Fibroblast of skin of right biceps (primary cell): Measurements from ENCODE around the gene SAMMSON.
A peak's percentile ranks its signal among the peaks of the same experiment; 100 is the strongest.

Experiments used
- DNase-seq: peaks from one replicate; pipeline ENCODE4 v3.0.0-alpha.2; 2013

SAMMSON gene

DNA sequence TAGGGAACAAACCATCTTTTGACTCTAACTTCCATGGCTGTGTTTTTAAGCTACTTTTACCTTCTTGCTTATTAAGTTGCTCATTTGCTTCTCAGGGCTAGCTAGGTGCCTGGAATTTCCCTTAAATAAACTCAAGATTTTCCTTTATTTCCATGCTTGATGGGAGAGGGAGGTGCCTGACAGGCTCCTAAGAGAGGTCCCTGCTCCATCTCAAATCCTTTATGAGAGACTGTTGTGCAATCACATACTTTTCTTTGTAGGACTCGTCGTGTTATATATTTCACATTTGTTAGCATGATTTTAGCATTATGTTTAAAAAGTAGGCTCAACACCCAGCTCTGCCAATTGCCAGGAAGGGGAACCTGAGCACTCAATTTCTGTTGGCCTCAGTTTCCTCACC lies 95.7 kb downstream of the SAMMSON start:
- no peak for DNase-seq

DNA sequence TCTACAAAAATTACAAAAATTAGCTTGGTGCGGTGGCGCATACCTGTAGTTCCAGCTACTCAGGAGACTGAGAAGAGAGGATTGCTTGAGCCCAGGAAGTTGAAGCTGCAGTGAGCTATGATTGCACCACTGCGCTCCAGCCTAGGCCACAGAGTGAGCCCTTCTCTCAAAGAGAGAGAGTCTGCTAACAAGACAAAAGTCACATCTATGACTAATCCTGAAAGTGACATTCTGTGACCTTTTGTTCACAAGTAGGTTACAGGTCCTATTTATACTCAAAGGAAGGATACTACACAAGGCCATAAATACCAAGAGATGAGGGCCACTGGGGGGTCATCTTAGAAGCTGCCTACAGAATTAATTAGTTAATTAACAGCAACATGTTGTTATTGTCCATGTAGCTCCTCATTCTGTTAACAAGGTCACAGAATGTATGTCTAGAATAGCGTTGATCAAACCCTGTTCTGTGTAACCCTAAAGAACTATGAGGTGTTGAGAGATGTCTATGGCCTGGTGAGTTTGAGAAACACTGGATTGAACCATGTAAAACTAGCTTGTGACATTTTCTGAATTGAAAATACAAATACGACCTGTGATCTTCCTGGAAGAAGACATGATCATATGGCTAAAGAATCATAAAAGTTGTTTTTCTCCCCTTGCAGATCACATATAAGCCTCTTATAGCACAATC lies 97.0 kb downstream of the SAMMSON start:
- no peak for DNase-seq

GRCh38 chr3:70097084-70097483 lies 97.6 kb downstream of the SAMMSON start:
- no peak for DNase-seq

DNA sequence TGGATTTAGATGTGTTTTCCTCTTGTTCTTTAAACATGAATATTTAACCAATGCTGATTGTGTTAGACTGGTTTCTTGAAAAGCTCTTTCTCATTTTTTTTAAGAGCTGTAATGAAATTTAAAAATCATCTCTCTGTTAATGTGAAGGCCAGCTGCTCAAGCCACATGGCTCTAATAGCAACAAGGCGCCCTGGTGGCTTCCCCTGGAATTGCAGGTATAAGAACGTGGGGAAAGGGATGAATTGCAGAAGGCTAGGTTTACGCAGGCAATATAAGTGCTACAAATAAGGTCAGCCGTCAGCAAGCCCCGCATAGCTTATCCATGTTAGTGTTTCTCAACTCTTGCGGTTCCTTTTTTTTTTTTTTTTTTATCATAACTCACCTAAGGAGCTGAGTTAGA lies 108.5 kb downstream of the SAMMSON start:
- peak; percentile 7 for DNase-seq

GRCh38 chr3:70108546-70108945 lies 109.0 kb downstream of the SAMMSON start:
- no peak for DNase-seq

DNA sequence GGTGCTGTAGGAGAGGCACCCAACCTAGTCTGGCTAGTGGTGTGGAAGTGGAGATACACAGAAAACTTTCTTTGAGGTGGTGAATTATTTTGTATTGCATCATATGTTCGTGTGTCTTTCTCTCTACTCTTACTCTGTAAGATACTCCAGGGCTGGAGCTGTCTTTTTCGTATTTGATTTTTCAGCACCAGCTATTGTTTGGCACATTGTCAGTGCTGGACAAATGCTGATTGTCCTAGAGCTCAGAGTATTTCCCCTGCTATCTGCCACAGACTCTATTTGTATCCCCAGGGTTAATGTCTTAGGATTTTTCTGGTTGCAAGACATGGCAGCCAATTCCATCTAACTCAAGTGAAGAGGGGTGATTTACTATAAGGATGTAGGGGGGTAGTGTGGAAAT lies 110.5 kb downstream of the SAMMSON start:
- no peak for DNase-seq

GRCh38 chr3:70111411-70111810 lies 111.9 kb downstream of the SAMMSON start:
- no peak for DNase-seq

DNA sequence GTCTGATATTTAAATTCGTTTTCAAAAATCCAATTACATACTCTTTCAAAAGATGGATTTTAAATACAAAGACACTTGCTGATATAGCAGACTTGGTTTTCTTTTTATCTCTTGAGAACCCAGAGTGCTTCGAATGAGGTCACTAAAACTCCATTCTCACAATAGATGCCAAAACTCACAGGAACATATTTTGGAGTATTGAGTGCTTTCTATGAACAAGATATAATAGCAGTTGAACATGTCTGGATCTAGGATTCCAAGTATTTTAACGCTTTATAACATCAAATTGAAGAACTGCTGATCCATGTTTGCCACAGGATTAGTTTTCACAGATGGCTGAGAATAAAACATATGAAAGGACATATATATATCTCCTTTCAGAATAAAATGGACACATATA lies 113.2 kb downstream of the SAMMSON start:
- DNase-seq, result no peak

- no peak for DNase-seq
These were observed 114.9 kb downstream of the SAMMSON start for GRCh38 chr3:70114431-70114830.

DNA sequence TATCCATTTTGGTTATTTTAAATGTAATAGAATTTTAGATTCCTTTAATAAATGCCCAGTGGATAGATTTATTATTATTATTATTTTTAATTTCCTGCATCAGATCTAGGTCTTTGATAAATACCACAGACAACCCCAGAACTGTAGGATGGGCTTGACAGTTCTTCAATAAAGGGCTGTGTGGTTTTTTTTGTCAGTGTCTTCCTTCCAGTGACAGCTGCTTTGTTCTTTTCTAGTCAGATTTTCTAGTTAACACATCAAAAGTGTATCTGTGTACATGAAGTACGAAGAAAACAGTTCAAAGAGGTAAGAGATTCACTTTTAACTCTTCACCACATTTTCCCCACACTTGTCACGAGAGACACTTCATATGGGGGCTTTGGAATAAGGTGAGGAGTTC lies 120.3 kb downstream of the SAMMSON start:
- no peak for DNase-seq
